Panc1 (cell line): ENCODE data around the gene ABHD16B.

Experiments used
- CTCF ChIP-seq: fragments of 450-650 bp; IDR thresholded peaks from 2 replicates; pipeline ENCODE4 v1.5.1; 2017; ENCODE audit warnings: mild to moderate bottlenecking
- POLR2AphosphoS5 ChIP-seq: IDR thresholded peaks from 2 replicates; pipeline ENCODE4 v1.6.1; 2012; ENCODE audit warnings: mild to moderate bottlenecking, low read depth, low read length, moderate library complexity
- SIN3A ChIP-seq: IDR thresholded peaks from 2 replicates; pipeline ENCODE4 v1.6.1; 2012; ENCODE audit warnings: low read depth, mild to moderate bottlenecking, low read length, moderate library complexity, borderline replicate concordance; ENCODE audit not compliant: insufficient read depth

DNA sequence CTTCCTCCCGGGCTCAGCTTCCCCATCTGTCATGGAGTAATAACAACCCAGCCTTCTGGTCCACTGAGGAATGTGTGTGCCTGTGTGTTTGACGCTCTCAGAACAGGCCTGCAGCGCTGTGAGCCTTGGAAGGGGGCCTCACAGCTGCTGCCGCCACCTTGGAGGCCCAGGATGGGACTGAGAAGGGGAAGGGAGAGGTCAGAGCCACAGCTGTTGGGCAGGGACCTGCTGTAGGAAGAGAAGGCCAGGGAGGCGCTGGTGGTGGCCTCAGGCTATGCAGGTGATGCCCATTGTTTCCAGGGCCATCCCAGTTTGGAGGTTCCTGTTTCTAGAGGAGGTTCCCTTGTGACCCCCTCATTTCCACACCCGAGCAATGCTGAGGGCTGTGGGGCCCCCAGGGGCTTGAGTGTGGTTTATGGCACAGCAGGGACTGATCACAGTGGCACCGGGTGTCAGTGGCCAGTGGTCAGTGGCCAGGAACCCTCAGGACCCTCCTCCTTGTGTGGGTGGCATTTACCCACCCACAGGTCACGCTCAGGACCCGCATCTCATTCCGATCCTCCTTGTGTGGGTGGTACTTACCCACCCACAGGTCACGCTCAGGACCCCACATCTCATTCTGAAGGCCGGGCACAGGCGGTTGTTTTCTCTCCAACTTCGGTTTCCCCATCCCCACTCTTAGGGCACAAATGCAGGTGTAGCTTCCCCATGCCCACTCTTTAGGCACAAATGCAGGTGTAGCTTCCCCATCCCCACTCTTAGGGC lies 17.8 kb downstream of the ABHD16B start:
- no peak for TF ChIP-seq CTCF
- TF ChIP-seq POLR2AphosphoS5, result no peak
- no peak for TF ChIP-seq SIN3A
